Esophagus muscularis mucosa (tissue), 3 donors: Measurements from ENCODE around the gene SLC22A12.

Experiments used
- POLR2A ChIP-seq: fragments of 450-650 bp; IDR thresholded peaks from one replicate; pipeline ENCODE4 v1.6.1; 2017; ENCODE audit warnings: antibody characterized with exemption, moderate library complexity, mild to moderate bottlenecking, low read depth
- TF ChIP-seq, protein P1 (sequence below), 3 experiments: fragments of 200-600 bp in 2 of 3; fragments of 450-650 bp in 1 of 3; sonication (generic) in 2 of 3; IDR thresholded peaks; one replicate each; pipeline ENCODE4 v1.5.1; 2017 to 2019; ENCODE audit warnings: antibody characterized with exemption in 3 of 3, mild to moderate bottlenecking in 2 of 3, moderate library complexity in 1 of 3

DNA sequence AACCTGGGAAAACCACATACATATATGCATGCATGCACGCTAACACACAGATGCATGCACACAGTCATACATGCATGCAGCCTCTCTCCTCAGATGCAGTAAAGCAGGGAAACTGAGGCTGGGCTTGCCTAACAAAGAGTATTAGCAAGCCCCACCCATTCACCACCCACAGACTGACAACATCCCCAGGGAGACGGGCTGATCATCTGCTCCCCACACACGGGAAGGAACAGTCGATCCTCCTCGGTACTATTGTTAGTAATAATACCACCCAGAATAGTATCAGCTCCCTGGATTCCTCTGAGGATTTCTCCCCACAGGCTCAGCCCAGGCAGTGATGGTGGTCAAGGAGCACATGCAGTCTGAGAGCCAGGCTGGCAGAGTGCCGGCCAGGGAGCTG is 41.2 kb downstream of the SLC22A12 start:
- TF ChIP-seq, protein P1, sequence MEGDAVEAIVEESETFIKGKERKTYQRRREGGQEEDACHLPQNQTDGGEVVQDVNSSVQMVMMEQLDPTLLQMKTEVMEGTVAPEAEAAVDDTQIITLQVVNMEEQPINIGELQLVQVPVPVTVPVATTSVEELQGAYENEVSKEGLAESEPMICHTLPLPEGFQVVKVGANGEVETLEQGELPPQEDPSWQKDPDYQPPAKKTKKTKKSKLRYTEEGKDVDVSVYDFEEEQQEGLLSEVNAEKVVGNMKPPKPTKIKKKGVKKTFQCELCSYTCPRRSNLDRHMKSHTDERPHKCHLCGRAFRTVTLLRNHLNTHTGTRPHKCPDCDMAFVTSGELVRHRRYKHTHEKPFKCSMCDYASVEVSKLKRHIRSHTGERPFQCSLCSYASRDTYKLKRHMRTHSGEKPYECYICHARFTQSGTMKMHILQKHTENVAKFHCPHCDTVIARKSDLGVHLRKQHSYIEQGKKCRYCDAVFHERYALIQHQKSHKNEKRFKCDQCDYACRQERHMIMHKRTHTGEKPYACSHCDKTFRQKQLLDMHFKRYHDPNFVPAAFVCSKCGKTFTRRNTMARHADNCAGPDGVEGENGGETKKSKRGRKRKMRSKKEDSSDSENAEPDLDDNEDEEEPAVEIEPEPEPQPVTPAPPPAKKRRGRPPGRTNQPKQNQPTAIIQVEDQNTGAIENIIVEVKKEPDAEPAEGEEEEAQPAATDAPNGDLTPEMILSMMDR (IDR thresholded peaks at IDR 0.05) = no peak
- TF ChIP-seq POLR2A = no peak
